ENCODE data around the gene TULP3. TPM values are rescaled to one million over a fixed set of nuclear protein-coding genes. Genes with fewer than 3 reads are reported as not detected.
A peak's percentile ranks its signal among the peaks of the same experiment; 100 is the strongest.
"Not testable (repeated sequence)": the region's sequence is repeated elsewhere in the genome, so short reads cannot be mapped to it uniquely, and the experiment has no call there.

The TULP3 gene
- polyA plus RNA-seq, 12 donors: 14.6 to 49.8 (median 26.4) TPM; not detected in 1

GRCh38 chr12:2868986-2869632, 21.6 kb upstream of the TULP3 start:
- not testable (repeated sequence) for DNase-seq

GRCh38 chr12:2876431-2877046, 14.2 kb upstream of the TULP3 start:
- DNase-seq: no peak

- DNase-seq: peak; percentile 94
Measured at GRCh38 chr12:2877047-2877952, 13.4 kb upstream of the TULP3 start, which contains the start of the genes FOXM1 and RHNO1. FOXM1 (minus strand) TSS chr12:2877174; CDS start chr12:2874478, 2,696 bp downstream. RHNO1 (plus strand) TSS chr12:2877223; CDS start chr12:2885367, 8,144 bp downstream.

GRCh38 chr12:2877953-2878732, 12.5 kb upstream of the TULP3 start:
- DNase-seq: no peak

GRCh38 chr12:2879853-2880252, 10.8 kb upstream of the TULP3 start:
- no peak for DNase-seq

- no peak for DNase-seq
Measured at GRCh38 chr12:2884810-2885209, 5.9 kb upstream of the TULP3 start.

GRCh38 chr12:2886768-2887450, 3.8 kb upstream of the TULP3 start:
- no peak for DNase-seq

GRCh38 chr12:2890001-2890387, 697 bp upstream of the TULP3 start:
- no peak for DNase-seq

GRCh38 chr12:2891240-2892053, 756 bp downstream of the TULP3 start:
- peak; percentile 79 for DNase-seq

GRCh38 chr12:2892246-2892645, 1.6 kb downstream of the TULP3 start:
- DNase-seq: no peak

GRCh38 chr12:2893007-2893406, 2.3 kb downstream of the TULP3 start:
- no peak for DNase-seq

GRCh38 chr12:2895051-2895451, 4.4 kb downstream of the TULP3 start:
- no peak for DNase-seq

- DNase-seq: no peak
Measured at GRCh38 chr12:2895511-2895910, 4.8 kb downstream of the TULP3 start.

- no peak for DNase-seq
Measured at GRCh38 chr12:2897418-2897817, 6.7 kb downstream of the TULP3 start.

- DNase-seq: no peak
Measured at GRCh38 chr12:2900642-2901041, 10.0 kb downstream of the TULP3 start.

GRCh38 chr12:2902272-2902880, 11.7 kb downstream of the TULP3 start:
- no peak for DNase-seq

GRCh38 chr12:2904260-2904659, 13.6 kb downstream of the TULP3 start:
- DNase-seq: no peak

- DNase-seq: no peak
Measured at GRCh38 chr12:2912216-2912575, 21.5 kb downstream of the TULP3 start.

GRCh38 chr12:2919249-2919648, 28.6 kb downstream of the TULP3 start:
- no peak for DNase-seq

GRCh38 chr12:2922329-2922728, 31.6 kb downstream of the TULP3 start:
- DNase-seq: no peak

Measured in muscle of arm (tissue), 12 donors.